A673 (cell line): ENCODE results near the gene PILRA.

Experiments
- CTCF ChIP-seq: fragments of 300-800, 200-600 bp; sonication (generic); conservative IDR thresholded peaks from 2 replicates; pipeline ENCODE4 v1.5.1; 2017; ENCODE audit warnings: low read depth, mild to moderate bottlenecking, antibody characterized with exemption, low read length, moderate library complexity, mixed read lengths
- EZH2 ChIP-seq: fragments of 200-600 bp; sonication (generic); IDR thresholded peaks from 2 replicates; pipeline ENCODE4 v1.6.1; 2017; ENCODE audit warnings: borderline replicate concordance, low read depth, mild to moderate bottlenecking, mixed read lengths, antibody characterized with exemption, low read length; ENCODE audit not compliant: poor library complexity, severe bottlenecking

GRCh38 chr7:100370303-100370702 lies 3.0 kb upstream of the PILRA start:
- TF ChIP-seq CTCF (no peak), EZH2 (no peak)
